ENCODE results near the gene GRAMD1A.

The GRAMD1A gene

DNA sequence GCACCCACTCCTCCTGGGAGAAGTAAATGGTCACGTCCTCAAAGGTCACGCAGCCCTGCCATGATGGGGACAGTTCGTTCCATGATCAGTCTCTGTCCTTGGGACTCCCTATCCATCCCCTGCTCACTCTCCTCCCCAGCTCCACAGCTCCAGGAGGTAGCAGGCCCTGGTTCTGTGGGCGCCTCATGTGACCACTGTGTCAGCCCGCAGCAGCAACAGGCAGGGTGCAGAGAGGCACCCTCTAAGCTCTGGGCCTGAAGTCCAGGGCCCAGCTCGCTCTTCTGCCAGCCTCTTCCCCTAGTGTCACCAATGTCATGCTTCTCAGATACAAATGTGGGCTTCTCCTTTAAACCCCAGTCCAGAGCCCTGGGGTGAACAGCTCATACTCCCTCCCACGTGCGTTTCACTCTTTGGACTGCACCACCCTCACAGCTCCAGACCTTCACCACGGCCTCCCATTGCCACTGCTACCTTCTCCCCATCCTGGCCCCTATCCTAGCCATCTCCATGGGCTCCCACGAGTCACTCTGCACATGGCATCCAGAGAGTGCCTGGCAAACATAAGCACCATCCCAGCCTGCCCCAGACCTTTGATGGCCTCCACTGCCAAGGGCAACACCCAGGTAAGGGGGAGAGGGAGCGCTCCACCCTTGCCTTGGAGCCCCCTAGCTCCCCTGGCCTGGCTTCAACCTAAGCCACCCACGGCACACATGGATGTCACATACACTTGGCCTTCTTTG lies 39.0 kb upstream of the GRAMD1A start:
- peaks cover 12% of the 10 kb centered on the region for H3K36me3 ChIP-seq
- TF ChIP-seq, protein P1, sequence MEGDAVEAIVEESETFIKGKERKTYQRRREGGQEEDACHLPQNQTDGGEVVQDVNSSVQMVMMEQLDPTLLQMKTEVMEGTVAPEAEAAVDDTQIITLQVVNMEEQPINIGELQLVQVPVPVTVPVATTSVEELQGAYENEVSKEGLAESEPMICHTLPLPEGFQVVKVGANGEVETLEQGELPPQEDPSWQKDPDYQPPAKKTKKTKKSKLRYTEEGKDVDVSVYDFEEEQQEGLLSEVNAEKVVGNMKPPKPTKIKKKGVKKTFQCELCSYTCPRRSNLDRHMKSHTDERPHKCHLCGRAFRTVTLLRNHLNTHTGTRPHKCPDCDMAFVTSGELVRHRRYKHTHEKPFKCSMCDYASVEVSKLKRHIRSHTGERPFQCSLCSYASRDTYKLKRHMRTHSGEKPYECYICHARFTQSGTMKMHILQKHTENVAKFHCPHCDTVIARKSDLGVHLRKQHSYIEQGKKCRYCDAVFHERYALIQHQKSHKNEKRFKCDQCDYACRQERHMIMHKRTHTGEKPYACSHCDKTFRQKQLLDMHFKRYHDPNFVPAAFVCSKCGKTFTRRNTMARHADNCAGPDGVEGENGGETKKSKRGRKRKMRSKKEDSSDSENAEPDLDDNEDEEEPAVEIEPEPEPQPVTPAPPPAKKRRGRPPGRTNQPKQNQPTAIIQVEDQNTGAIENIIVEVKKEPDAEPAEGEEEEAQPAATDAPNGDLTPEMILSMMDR (IDR thresholded peaks at IDR 0.05), result no peak
- H3K27ac ChIP-seq, result no peak overlapping the region

GRCh38 chr19:34961775-34962686 lies 38.1 kb upstream of the GRAMD1A start:
- TF ChIP-seq, protein P1 (IDR thresholded peaks at IDR 0.05), result no peak
- H3K27ac ChIP-seq, result no peak overlapping the region
- H3K9me3 ChIP-seq, result peaks cover 32% of the 10 kb centered on the region
- H3K4me3 ChIP-seq (ENCODE audit: low read depth in 1 of 2, low read length in 1 of 2), result peak overlapping the region in 1 of 2 experiments; percentile 78
- H3K4me1 ChIP-seq (ENCODE audit: control insufficient read depth in 1 of 2, insufficient read depth in 1 of 2, low read depth in 1 of 2, low read length in 1 of 2), result peaks cover 19 to 21% of the 10 kb centered on the region in 2 experiments
- H3K36me3 ChIP-seq, result peaks cover 12% of the 10 kb centered on the region
- H3K27me3 ChIP-seq, result peaks cover 37% of the 10 kb centered on the region

More for the DNA sequence above, 39.0 kb upstream of the GRAMD1A start:
- H3K27me3 ChIP-seq, result peaks cover 37% of the 10 kb centered on the region
- H3K4me3 ChIP-seq (ENCODE audit: low read depth in 1 of 2, low read length in 1 of 2), result no peak overlapping the region
- H3K4me1 ChIP-seq (ENCODE audit: control insufficient read depth in 1 of 2, insufficient read depth in 1 of 2, low read depth in 1 of 2, low read length in 1 of 2), result peaks cover 19 to 21% of the 10 kb centered on the region in 2 experiments
- peaks cover 38% of the 10 kb centered on the region for H3K9me3 ChIP-seq

GRCh38 chr19:34962687-34963572 lies 37.2 kb upstream of the GRAMD1A start:
- peak overlapping the region; percentile 71 to 78 for H3K4me3 ChIP-seq (ENCODE audit: low read depth in 1 of 2, low read length in 1 of 2)
- no peak overlapping the region for H3K27ac ChIP-seq
- peaks cover 23% of the 10 kb centered on the region for H3K9me3 ChIP-seq
- TF ChIP-seq, protein P1 (IDR thresholded peaks at IDR 0.05), result no peak
- H3K36me3 ChIP-seq, result peaks cover 12% of the 10 kb centered on the region
- peaks cover 19 to 21% of the 10 kb centered on the region in 2 experiments for H3K4me1 ChIP-seq (ENCODE audit: control insufficient read depth in 1 of 2, insufficient read depth in 1 of 2, low read depth in 1 of 2, low read length in 1 of 2)
- peaks cover 37% of the 10 kb centered on the region for H3K27me3 ChIP-seq

GRCh38 chr19:34963573-34964406 lies 36.3 kb upstream of the GRAMD1A start, which contains the start of gene ZNF792:
ZNF792 (minus strand) TSS chr19:34964229; CDS start chr19:34963662, 567 bp downstream.
- Histone ChIP-seq H3K27ac (no peak within 1 kb of the TSS), H3K9me3 (peaks cover 15% of the 10 kb centered on the region)
- TF ChIP-seq, protein P1 (IDR thresholded peaks at IDR 0.05), result no peak

More at GRCh38 chr19:34963573-34964406, 36.3 kb upstream of the GRAMD1A start, which contains the start of gene ZNF792:
- H3K4me1 ChIP-seq (ENCODE audit: control insufficient read depth in 1 of 2, insufficient read depth in 1 of 2, low read depth in 1 of 2, low read length in 1 of 2), result peaks cover 19 to 21% of the 10 kb centered on the region in 2 experiments
- peak within 1 kb of the TSS; percentile 71 to 78 for H3K4me3 ChIP-seq (ENCODE audit: low read depth in 1 of 2, low read length in 1 of 2)
- H3K27me3 ChIP-seq, result peaks cover 37% of the 10 kb centered on the region
- peaks cover 10% of the 10 kb centered on the region for H3K36me3 ChIP-seq
